Measurements from ENCODE around the gene TMC6.
A peak's percentile ranks its signal among the peaks of the same experiment; 100 is the strongest.
"Not testable (repeated sequence)": the region's sequence is repeated elsewhere in the genome, so short reads cannot be mapped to it uniquely, and the experiment has no call there.

The TMC6 gene, protein sequence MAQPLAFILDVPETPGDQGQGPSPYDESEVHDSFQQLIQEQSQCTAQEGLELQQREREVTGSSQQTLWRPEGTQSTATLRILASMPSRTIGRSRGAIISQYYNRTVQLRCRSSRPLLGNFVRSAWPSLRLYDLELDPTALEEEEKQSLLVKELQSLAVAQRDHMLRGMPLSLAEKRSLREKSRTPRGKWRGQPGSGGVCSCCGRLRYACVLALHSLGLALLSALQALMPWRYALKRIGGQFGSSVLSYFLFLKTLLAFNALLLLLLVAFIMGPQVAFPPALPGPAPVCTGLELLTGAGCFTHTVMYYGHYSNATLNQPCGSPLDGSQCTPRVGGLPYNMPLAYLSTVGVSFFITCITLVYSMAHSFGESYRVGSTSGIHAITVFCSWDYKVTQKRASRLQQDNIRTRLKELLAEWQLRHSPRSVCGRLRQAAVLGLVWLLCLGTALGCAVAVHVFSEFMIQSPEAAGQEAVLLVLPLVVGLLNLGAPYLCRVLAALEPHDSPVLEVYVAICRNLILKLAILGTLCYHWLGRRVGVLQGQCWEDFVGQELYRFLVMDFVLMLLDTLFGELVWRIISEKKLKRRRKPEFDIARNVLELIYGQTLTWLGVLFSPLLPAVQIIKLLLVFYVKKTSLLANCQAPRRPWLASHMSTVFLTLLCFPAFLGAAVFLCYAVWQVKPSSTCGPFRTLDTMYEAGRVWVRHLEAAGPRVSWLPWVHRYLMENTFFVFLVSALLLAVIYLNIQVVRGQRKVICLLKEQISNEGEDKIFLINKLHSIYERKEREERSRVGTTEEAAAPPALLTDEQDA

DNA sequence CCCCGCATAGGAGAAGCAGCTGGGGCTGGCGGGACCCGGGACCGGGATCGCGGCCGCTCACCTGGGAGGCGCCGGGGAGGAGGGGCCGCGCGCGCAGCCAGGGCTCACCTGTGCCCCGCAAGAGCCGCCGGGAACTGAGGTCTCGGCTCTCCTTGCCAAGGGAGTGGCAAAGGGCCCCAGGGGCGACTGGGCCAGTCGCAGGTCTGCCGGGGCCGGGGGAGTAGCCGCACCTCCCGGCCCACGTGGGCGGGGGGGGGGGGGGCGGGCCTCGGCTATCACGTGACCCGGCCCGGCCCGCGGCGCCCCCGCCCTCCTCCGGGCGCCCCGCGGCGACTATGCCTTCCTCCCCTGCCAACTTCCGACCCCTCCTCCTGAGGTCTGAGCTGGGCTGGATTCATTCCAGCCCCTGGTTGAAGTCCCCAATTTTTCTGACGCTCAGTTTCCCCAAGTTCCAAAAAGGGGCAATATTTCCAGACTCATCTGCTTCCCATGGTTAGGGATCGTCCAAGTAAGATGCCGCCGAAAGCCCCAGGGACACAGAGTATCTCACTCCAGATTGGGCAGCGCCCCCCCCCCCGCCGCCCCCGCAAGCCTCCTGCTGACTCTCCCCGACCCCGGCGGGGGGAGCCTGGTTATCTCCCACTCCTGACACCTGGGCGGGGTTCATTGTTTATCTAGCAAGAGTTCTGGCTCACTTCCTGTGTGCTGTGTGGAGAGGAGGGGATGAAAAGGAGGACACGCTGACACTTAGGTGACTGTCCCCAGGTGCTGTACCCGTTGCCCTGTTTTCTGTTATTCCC, at the start of gene TMC6:
Gene TMC6 (minus strand): TSS at position 205 of the 800 bp plus-strand sequence. CDS start 1,923 bp downstream, outside the sequence.
- peak; percentile 83 for DNase-seq

DNA sequence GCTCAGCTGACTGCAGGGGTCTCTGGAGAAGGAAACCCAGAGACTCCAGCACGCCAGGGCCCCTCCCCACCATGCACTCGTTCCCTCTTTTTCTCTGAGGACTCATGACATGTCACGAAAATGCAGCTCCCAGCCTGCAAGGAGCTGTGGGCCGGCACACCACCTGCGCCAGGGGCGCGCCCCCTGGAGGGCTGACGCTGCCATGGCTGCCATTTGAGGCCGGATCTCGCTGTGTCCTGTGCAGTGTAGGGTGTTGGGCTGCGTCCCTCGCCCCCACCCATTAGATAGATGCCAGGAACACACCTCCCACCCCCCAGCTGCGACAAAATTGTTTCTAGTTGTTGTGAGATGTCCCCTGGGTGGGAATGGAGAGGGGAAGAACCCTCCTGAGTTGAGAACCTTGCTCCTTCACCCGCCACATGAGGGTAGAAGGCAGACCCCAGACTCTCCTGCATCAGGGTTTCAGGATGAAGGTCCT, 48.0 kb upstream of the TMC6 start:
- DNase-seq, result no peak

DNA sequence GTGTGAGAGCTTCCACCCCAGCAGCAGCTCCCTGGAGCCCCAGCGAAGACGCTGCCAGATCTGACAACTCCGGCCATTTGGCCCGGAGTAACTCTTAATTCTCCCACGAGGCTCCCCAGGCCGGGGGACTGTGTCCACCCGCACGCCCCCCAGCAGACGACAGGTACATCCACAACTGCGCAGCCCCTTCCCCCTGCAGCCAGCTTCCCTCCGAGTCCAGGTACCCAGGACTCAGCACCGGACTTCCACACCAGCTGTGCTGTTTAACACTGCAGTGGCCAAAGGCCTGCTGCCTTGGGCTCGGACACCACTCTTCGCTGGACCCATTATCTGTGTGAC, 47.1 kb upstream of the TMC6 start:
- DNase-seq, result no peak

DNA sequence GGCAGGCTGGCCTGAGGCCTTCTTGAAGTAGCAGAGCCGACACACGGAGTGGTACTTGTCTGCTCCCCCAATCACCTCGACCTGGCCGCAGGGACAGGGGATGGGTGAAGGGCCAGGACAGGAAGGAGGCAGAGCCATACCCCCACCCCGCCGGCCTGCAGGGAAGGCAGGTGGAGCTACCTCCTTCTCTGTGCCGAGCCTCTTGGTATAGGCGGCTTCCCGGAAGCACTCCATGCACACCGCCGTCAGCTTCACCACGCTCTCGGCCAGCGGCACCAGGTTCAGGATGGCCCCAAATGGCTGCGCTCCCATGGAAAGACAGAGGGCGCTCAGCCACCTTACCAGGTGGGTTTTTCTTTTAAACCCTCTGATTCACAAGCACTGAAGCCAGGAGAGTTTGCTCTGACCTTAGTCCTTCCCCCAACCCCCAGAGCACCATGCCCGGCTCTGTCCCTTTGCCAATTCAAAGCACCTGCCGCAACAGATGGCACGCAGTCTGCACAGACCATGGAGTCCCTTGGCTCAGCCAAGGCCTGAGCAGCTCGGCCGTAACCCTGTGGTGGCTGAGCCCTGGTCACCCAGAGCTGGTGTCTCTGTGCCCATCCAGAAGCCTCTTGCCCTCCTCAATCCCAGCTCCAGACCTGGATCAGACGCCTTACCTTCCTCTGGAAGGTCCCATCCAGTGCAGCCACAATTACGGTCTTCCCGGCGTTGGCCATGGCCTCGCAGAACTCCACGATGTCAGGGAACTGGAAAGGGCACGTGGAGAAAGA, 46.5 kb upstream of the TMC6 start:
- no peak for DNase-seq

DNA sequence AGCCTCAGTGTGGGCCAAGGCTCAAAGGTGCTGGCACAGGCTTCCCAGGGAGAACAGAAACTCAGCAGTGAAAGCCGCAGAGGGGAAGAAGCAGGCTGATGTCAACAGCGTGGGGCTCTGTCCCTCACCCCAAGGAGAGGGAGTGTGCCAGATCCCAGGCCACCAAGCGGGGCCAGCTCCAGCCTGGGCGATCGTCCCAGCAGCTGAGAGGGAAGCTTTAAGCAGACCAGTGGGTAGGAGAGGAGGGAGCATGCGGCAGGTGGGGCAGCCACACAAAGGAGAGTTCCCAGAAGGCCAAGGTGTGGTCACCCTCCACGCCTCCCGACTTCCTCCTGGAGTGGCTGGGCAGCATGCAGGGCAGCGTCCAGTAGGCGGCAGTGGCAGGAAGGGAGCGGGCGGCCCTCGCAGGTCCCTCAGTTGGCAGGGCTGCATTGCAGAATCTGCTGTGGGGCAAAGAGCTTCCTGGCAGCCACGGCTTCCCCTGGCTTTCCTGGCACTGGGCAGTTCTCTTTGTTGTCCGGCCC, 45.9 kb upstream of the TMC6 start:
- no peak for DNase-seq

DNA sequence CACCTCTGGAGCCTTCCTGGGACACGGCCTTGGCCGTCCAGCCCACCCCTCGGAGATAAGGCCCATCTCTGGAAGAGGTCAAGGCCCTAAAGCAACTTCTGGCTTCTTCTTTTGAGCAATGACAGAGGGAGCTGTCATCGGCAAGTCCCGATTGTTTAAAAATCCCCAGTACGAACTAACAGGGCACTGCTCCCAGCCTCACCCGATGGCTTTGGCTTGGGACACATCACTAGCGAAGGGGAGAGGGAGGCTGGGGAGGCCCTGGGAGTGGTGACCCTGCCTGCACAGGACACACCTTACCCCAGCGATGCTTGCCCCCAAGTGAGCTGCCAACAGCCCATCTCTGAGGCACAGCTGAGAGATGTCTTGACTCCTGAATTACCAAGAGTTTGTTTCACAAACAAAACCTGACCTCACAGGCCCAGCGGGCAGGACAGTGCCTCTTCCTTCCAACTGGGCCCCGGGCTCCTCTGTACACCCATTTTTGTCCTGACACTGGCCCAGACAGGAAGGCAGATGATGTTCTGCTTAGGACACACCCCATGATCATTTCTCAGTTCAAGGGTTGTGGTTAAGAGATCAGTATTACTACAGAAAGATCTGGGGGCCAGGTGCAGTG, 44.7 kb upstream of the TMC6 start:
- no peak for DNase-seq

DNA sequence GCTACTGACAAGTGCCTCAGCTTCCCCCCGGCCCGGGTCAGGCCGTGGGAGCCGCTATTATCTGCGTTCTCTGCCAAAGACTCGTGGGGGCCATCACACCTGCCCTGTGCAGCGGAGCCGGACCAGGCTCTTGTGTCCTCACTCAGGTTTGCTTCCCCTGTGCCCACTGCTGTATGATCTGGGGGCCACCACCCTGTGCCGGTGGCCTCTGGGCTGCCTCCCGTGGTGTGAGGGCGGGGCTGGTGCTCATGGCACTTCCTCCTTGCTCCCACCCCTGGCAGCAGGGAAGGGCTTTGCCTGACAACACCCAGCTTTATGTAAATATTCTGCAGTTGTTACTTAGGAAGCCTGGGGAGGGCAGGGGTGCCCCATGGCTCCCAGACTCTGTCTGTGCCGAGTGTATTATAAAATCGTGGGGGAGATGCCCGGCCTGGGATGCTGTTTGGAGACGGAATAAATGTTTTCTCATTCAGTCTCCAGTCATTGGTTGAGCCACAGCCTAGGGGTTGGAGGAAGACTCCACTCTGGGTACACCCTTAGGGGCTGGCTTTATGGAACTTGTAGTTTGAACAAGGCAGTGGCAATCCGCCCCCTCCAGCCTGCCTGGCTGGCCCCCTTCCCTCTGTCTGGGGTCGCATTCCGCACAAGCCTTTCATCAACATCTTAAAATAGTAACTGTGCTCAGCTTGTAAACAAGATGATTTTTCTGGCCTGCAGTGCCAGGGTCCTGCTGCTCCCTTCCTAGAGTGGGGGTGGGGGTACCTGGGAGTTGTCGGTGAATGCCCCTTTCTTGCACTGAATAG, 43.9 kb upstream of the TMC6 start:
- DNase-seq, result no peak

DNA sequence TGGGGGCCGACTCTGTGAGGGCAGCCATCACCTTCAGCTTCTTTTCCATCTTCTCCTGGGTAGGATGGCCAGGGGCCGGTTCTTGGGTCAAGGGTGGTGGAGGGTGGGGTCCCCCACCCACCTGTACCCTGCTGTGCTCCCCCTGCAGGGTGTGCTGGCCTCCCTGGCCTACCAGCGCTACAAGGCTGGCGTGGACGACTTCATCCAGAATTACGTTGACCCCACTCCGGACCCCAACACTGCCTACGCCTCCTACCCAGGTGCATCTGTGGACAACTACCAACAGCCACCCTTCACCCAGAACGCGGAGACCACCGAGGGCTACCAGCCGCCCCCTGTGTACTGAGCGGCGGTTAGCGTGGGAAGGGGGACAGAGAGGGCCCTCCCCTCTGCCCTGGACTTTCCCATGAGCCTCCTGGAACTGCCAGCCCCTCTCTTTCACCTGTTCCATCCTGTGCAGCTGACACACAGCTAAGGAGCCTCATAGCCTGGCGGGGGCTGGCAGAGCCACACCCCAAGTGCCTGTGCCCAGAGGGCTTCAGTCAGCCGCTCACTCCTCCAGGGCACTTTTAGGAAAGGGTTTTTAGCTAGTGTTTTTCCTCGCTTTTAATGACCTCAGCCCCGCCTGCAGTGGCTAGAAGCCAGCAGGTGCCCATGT, 43.2 kb upstream of the TMC6 start:
- not testable (repeated sequence) for DNase-seq

DNA sequence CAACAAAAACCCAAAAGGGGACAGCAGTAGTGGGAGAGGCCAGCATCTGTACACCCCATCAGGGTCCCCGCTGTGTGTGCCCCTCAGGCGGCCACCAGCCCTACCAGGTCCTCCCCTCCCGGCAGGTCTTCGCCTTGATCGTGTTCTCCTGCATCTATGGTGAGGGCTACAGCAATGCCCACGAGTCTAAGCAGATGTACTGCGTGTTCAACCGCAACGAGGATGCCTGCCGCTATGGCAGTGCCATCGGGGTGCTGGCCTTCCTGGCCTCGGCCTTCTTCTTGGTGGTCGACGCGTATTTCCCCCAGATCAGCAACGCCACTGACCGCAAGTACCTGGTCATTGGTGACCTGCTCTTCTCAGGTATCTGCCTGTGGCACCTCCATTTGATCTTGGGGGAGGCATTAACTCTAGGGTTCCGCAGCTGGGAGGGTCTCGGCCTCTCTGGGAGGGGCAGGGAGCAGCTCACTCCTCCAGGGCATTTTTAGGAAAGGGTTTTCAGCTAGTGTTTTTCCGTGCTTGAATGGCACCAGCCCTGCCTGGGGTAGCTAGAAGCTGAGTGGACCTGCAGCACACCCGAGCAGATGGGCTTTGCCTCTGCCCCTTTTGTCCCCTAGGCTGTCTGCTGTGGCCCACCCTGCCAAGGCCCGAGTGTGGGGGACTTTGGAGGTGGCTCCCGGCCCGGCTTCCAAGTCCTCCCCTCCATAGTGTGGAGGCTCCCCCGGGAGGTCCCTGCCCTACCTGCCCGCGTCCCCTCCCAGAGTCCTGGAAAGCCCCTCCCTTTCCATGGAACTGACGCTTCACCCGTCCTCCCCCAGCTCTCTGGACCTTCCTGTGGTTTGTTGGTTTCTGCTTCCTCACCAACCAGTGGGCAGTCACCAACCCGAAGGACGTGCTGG, 42.4 kb upstream of the TMC6 start:
- no peak for DNase-seq

DNA sequence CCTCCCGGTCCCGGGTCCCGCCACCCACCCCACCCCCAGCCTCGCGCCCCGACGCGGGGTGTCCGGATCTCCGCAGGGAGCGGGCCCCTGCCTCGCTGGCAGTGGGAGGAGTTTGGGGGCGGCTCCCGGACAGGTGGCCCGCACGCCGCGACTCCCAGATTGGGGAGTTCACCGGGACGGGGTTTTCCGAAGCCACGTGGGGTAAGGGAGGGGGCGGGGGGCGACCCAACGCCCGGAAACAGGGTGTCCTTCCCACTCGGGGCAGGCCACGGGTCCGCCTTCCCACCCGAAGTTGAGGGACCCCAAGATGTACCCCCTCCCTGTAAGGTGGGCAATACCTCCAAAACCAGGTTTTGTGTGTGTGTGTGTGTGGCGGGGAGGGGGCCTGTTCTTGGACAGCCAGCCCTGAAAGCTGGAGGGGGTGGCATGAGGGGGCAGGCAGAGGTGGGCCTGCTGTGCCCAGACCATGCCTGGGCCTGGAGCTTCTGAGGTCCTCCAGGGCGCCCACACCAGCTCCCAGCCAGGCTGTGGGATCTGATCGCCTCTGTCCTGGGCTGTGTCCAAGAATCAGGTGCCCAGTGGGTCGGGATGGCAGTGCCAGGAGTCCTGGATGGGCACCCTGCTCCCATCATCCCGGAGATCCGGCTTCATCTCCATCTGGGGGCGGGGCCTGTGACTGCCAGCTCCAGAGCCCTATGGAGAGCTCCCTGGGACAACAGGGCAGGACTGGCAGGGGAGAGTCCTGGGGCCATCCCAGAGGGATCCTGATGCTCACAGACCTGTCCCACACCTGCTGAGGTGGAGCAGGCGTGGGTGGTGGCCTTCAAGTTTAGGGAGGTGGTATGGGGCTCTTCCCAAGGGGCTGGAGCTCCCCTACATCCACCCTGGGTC, 40.6 kb upstream of the TMC6 start:
- DNase-seq, result peak; percentile 83

DNA sequence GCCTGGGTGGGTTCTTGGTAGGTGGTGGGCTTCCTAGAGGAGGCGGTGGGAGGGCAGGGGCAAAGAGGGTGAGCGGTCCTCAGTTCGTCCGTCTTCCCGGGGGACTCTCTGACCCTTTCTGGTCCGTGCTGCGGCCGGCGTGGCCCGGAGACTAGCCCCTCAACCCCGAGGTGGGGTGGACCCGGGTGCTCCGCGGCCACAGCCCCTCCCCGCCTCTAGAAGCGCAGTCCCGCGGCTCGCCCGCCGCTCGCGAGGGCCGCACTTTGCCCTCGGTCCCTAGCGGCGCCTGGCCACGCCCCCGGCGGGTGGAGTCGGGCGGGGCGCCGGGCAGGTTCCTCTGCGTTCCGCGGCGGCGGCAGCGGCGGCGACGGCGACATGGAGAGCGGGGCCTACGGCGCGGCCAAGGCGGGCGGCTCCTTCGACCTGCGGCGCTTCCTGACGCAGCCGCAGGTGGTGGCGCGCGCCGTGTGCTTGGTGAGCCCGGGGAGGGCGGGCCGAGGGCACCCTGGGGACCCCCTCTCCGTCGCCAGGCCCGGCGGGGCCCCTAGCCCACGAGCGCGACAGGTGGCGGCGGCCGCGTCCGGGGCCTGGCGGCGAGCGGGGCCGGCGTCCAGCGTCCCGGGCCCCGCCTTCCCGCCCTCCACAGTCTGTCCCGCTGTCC, 39.8 kb upstream of the TMC6 start, which contains the start of gene SYNGR2:
Gene SYNGR2 (plus strand): TSS at position 340 of the 661 bp plus-strand sequence. CDS start 36 bp downstream, at position 376.
- DNase-seq, result peak; percentile 91

DNA sequence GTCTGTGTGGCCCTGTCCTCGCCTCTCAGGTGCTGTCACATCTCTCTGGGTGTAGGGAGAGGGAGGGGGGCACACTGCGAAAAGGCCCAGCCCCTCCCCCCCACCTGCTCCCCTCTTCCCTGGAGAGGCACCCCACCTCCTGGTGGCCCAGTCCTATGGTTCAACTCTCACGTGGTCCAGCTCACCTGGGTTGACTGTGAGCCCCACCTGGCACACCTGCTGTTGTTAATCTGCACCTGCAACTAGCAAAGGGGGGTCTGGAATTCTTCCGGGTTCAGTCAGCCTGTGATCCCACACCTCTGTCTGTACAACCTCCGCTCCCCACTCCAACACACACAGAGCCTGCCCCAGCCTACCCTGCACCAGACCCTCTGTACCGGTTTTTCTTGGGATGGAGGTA, 37.9 kb upstream of the TMC6 start:
- DNase-seq, result no peak

DNA sequence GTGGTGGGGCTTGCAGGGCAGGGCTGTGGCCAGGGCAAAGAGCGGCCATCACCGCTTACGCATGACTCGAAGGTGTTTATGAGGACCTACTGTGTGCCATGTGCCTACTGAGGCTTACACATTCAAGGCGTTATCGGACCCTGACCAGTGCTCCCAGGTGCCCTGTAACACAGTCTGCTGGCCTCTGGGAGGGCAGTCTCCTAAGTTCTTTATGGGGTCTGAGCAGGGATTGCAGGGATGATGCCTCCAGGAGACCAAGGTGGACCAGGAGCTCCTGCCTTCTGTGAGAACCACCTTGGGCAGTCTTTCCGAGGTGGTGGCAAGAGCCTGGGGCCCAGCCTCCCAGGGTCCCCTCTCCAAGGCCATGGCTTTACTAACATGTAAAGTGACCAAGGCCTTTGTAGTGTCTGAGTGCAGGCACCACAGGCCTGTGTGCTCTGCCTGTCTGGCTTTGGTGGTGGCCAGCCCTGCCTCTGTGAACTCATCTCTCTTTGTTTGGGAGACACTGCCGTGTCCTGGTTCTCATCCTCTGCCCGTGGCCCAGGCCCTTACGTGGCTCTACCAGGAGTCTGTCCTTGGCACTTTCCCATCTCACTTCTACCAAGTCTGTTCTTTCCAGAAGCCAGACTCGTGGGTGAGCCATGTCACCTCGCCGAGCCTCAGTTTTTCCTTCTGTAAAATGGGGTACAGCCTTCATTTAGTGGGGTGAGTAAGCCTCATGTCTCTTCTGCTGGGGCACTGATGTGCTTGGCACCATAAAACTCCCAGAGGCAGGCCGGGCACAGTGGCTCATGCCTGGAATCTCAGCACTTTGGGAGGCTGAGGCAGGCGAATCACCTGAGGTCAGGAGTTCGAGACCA, 36.4 kb upstream of the TMC6 start:
- DNase-seq, result no peak

DNA sequence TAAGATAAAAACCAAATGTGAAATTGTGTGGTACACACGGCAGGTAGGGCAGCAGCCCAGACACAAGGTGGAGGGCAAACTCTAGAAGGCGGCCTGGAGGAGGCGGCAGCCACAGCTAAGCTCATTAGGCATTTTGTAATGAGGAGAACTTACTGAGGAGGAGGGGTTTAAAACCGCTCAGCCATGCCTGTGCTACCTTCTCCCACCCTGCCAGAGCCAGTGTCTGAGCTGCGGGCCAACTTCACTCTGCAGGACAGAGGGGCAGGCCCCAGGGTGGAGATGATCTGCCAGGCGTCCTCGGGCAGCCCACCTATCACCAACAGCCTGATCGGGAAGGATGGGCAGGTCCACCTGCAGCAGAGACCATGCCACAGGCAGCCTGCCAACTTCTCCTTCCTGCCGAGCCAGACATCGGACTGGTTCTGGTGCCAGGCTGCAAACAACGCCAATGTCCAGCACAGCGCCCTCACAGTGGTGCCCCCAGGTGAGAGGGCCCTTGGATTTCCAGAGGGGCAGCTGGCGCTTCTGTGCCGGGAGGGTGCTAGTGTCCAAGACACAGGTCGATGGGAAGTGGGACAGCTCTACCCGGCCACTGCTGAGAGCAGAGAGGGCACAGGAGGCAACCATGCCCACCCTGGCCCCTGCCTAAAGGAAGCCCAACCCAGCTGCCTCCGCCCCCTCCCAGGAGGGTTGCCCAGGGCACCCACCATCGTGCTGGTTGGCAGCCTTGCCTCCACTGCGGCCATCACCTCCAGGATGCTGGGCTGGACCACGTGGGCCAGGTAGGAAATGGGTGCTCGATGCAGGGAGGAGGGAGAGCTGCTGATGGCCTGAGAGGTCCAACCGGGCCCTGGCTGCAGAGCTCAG, 35.6 kb upstream of the TMC6 start:
- DNase-seq, result no peak

DNA sequence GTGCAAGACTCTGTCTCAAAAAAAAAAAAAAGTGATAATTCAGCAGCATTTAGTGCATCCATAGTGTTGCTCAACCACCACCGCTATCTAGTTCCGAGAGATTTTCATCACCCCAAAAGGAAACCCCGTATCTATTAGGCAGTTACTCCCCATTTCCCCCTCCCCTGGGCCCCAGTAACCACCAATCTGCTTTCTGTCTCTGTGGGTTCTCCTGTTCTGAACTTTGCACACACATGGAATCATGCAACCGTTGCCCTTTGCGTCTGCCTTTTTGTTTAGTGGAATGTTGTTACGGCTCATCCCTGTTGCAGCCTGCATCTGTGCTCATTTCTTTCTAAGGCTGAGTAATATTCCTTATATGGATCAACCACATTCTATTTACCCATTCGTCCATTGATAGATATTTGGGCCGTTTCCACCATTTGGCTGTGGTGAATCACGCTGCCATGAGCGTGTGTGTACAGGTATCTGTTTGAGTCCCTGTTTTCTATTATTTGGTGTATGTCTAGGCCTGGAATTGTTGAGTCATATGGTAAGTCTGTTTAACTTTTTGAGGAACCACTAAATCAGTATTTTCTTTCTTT, 31.1 kb upstream of the TMC6 start:
- no peak for DNase-seq

Data from 8988T (cell line).